Activated T-helper 1 cell treated with Interleukin-2 at 50 U/mL for 16 hours (primary cell): ENCODE data around the gene MAP2K5.

Experiments
- DNase-seq: peaks from one replicate; pipeline ENCODE4 v3.0.0-alpha.2; 2020; ENCODE audit warnings: low read depth

The MAP2K5 gene

DNA sequence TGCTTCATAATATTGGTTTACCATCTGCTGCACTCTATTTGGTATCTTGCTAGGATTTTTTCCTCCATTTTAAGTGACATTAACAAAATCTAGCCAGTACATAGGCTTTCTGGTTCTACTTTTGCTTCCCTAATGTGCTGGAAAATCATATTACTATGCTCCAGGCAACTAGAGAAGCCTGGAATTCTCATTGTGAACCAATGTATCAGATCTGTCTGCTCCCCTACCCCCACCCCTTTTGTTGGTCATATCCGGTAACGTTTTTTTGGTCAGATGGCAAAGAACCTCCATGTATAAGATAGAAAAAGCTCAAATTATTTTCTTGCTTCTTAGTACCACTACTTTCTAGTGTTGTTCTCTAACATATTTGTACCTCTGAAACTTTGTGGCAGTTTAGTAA lies 17.1 kb downstream of the MAP2K5 start:
- DNase-seq, result no peak

DNA sequence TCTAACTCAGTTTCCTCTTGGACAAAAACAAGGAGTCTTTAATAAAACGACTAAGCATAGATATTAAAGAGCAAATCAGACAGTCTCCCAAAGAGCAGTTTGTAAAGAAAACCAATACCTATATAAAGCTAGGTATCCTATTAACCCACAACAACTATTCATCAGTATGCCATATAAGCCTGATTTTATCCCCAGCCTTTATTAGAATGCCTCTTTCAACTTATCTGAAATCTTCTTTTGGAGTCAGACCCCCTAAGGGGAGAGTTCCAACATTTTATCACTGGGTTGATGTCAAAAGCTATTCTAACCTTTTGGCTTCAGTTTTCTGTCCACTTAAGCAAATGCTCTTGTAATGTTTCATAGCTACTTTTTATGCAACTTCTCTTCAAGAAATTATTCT lies 17.8 kb downstream of the MAP2K5 start:
- no peak for DNase-seq

DNA sequence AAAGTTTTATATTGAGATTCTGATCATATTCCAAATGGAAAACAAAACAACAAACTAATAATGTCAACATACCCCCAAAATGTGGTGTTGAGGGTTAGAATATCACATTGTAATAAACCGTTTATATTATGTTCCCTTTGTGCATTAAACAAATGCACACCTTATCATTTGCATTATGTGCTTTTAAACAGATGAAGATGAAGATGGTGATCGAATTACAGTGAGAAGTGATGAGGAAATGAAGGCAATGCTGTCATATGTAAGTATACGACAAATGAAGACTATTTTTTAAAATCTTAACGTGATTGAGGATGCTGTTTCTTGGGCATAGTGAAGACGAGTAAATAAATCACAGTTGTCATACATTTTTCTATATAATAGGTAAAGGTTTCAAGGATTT lies 20.6 kb downstream of the MAP2K5 start:
- no peak for DNase-seq

DNA sequence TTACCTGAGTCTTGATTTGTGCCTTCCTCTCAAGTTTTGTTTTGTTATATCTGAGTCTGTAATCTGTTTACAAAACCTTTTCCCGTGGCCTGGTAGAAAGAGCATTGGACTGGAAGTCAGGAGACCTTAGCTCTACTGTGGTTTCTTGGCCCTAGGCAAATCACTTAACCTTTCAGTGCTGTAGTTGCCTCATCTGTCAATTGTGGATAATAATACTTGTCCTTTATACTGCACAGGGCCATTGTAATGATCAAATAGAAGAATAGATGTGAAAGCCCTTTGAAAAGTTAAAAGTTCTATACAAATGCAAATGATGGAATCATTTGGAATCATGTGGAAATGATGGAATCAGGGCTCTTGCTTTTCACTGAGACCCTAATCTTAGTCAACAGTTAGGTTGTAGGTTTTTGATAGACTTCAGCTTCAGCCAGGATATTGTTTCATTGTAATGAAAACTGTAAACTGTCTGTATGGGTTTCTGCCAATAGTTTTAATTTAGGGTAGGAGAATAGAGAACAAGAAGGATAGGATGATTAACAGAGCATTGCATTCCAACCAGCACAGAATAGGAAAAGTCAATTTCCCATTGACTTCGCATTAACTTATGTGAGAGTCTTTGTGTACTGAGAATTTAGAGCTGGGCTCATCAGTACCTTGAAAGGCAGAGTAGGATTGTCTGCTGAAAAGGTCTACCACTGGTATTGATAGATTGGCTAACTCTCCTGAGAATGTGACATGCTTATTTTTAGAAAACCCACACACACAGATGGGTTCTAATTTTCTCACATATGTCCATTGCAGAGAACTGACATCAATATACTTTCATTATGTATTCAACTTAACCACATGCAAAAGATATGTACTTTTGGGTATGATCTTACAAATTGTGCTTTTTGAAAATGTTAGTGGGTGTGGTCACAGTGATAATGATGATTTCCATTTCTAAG lies 21.8 kb downstream of the MAP2K5 start:
- DNase-seq, result no peak

DNA sequence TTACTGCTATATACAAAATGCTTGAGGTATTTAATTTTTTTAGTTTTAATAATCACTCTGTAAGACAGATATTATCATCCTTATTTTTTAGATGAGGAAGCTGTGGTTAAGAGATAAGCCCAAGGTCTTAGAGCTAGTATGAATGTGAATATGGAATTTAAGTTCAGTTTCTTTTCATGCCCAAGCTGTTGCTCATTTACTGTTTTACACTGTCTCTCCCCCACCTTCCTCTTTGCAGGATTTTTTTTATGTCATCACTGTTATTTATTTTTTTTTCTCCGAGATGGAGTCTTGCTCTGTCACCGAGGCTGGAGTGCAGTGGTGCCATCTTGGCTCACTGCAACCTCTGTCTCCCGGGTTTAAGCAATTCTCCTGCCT lies 22.5 kb downstream of the MAP2K5 start:
- DNase-seq, result no peak

DNA sequence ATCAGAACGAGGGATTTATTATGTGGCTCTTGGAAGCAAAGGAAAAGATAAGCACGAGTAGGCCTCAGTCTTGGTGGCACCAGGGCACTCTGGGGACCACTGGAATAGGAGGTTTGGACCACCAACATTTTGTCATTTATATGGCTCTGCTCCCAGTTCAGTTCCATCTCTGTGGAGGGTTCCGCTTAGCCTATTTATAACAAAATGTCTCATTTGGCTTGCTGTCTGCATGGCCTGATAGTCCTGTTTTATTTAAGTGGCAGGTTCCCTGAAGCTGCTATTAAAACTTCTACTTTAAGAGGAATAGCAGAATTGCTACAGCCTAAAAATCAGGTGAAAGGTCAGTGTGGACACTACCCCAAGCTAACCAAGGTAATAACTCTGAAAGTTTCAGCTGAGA lies 27.2 kb downstream of the MAP2K5 start:
- no peak for DNase-seq

DNA sequence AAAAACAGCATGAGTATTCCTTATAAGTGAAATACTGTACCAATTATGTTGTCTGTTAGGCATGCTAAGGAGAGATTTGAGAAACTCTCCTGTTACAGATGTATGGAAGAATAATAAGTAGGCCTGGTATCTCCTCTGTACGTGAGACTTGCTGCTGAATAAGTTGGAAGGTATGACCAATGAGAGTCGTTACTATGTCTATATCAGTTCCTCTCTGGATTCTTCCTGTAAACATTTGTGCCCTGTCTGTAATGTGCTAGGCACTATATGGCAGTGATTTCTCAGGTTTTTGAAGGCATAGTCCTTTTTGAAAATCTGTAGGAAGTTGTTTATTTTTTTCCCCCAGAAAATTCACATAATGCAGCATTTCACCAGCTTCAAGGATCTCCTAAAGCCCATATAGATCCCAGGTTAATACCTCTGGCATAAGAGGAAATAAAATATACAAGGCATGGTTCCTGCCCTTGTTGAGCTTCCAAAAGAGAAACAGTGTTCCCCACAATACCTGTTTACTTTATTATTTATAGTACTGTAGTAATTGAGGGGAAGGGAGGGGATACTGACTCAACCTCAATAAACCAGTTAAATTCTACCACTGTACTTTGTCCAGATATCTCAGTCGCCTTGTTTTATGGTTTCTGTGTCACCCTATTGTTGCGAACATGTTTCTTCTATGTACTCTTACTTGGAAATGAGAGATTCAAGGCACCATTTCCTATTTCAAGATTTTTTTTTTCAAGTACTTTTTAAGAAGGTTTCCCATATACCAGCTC lies 28.6 kb downstream of the MAP2K5 start:
- DNase-seq, result no peak

DNA sequence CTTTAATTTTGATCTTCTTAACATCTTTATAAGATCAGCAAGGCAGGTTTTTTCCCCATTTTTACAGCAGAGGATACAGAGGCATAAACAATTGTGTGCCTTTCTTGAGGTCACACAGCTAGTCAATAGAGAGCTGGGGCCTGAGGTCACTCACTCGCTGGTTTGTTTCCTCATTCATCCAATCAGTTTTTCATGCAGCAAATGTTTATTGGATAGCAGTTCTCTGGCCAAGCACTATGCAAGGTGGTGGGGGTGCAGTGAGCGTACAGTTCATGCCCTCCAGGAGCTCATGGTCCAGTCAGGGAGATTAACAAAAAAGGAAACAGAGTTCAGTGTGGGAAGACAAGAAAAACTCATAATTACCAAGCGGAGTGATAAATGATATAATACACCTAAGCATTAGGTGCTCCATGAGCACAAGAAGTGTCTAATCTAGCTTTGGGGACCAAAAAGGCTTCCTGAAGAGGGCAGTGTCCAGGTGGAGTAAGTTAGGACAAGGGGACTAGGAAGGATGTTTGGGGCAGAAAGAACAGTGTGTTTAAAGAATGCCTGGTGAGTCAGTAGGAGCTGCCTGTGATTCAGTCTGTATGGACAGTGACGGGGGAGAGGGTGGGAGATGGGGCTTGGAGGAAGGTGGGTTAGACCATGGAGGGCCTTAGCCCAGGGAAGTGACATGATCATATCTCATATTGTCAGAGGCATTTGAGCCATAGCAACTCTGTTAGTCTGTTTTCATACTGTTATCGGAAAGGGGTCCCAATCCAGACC lies 29.3 kb downstream of the MAP2K5 start:
- DNase-seq, result no peak

DNA sequence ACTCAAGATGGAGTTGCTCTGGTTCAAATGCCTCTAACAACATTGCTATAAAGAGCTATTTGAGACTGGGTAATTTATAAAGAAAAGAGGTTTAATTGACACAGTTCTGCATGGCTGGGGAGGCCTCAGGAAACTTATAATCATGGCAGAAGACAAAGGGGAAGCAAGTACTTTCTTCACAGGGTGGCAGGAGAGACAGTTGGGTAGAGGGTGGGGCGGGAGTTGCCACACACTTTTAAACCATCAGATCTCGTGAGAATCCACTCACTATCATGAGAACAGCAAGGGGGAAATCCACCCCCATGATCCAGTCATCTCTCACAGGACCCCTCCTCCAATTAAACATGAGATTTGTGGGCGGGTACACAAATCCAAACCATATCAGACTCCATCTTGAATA lies 30.7 kb downstream of the MAP2K5 start:
- no peak for DNase-seq

DNA sequence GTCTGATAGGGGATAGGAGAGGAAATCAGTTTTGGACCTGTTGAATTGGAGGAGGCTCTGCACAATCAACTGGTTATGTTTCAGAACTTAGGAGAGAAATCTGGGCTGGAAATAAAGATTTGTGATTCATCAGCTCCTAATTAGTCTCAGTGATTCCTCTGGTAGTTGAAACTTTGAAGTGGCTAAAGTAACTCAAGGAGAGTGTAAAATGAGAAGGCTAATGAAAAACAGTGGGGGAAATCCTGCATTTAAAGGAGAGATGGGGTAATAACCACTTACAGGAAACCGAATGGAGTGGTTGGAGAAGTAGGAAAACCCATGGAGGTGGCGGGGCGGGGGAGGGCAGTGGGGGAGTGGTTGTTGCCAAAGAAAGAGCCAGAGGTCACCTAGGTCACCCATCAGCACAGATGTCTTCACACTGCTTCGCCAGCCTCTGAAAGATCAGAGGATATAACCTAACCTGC lies 32.6 kb downstream of the MAP2K5 start:
- DNase-seq, result no peak

DNA sequence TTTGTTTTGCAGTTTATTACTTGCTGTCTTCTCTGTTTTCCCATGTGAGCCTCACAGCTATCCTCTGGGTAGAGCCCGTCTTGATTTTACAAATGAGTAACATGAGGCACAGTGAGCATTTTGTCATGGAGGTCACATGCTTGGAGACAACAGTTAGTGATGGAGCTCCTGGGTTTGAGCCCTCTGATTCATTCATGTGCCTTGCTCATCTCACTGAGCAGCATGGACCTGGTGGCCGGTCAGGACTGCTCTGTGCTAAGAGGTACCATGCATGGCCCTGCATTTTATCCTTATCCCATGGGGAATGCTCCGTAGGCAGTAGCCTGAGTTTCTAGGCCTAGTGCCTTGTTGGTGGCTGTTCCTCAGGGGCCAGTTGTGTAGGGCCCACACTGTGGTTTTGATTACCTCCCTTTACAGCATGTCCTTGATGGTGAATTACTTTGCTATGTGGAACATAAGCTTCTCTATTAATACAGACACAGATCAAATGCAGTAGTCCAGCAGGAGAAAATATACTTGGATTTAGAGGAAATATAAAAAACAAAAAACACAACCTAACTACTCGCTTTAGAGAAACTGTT lies 35.6 kb downstream of the MAP2K5 start:
- DNase-seq, result no peak

DNA sequence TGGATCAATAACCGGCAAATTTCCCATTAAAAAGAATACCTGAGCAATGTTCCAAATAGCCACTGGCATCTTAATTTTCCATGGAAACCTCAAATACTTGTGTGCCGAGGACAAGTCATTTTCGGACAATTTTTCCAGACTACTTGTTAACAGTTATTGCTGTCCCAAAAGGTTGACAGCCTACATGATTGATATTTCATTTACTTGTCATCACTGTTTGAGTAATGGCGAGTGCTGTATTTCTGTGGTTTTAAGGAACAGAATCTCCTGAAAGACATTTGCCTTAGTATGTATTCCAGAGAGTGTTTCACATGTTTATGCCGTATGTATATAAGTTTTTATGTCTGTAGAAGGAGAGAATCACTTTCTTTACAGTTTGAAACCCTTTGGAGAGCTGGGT lies 36.7 kb downstream of the MAP2K5 start:
- no peak for DNase-seq

DNA sequence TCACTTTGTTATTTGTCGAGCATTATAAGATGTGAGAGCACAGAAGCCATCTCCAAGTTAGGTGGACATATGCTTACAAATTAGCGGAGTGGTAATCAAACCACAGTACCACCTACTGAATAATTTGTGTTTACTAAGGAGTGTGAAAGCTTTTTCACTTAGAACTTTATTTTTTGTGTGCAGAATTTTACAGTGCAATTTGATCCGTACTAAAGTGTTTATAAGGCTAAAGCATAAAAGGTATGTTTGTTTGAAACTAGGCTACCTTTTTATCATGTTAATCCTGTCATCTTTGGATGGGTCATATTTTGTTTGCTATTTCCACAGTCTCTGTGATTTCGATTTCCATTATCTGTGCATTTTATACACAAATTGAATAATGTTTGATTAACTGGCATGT lies 37.5 kb downstream of the MAP2K5 start:
- no peak for DNase-seq

DNA sequence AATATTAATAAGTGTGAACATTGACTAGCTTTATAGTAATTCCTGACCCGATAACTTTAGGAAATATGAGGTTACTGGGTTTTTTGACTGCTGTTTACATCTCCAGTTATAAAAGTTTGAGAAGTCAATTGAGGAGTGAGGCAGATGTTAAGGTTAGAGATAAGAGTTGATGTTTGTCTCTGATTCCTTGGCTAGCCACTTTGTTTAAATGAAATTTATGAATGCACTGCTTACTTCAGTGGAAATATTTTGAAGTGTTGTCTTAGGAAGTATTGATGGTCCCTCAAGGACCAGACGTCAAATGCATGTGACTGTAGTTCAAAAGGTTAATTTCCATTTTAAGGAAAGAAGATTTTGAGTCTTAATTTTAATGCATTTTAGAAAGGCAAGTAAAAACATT lies 41.7 kb downstream of the MAP2K5 start:
- DNase-seq, result no peak

DNA sequence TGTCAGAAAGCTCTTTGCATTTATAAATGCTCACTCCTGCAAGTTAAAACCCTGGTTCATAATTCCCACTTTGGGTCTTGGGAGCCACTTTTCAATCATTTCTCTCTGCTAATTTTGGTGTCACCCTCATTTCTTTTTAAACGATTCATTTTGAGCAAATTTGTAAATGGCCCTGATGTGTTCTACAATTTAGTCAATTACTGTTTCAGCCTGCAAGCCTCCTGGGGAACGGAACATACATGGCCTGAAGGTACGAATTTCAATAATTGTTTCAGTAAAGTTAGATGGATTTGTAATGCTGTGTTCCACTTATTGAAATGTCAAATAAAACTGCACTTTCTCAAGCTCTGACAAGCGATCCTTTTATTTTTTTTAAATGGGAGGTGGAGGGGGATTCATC lies 43.2 kb downstream of the MAP2K5 start:
- DNase-seq, result no peak

DNA sequence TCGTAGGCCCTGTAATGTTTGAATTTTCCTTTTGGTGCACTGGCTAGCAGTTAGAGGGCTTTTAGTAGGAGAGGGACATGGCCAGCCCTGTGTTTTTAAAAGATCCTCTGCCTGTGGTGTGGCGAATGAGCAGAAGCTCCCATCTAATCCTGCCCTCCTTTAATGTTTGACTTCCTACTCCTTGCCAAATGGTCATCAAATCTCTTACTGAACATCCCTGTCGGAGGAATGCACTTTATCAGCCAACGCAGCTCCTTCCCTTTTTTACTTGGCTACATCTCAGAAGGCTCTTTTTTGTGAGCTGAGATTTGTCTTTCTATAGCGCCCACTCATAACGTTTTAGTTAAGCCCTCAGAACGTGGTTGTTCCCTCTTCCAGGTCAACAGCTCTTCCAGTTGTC lies 44.8 kb downstream of the MAP2K5 start:
- DNase-seq, result no peak

DNA sequence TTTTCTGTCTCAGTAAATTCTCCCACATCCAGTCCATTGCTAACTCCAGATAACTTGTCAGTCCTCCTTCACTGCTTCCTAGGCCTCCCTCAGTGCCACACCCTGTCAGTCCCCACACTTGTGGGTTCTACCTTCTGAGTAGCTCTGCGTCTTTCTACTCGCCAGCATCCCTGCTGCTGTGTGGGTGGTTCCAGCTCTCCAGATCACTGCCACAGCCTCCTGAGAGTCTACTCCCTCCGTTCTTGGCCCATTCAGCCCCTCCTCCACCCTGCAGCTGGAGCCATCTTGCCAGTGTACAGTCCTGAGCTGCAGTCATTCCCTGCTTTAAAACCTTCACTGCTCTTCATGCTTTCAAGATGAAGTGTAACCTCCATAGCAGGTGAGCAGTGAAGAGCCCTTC lies 45.3 kb downstream of the MAP2K5 start:
- DNase-seq, result no peak

DNA sequence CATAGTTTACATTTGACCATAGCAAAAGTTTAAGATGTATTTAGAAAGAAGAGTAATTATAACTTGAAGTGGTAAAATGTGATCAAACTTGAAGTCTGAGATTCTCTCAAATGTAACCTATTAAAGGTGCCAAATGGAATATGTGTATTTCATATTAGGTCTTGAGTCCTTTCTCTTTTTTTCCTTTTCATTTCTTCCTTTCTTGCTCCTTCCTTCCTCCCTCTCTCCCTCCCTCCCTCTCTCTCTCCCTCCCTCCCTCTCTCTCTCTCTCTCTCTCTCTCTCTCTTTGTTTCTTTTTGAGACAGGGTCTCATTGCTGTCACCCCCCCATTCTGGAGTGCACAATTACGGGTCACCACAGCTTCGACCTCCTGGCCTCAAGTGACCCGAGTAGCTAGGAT lies 47.7 kb downstream of the MAP2K5 start:
- no peak for DNase-seq

DNA sequence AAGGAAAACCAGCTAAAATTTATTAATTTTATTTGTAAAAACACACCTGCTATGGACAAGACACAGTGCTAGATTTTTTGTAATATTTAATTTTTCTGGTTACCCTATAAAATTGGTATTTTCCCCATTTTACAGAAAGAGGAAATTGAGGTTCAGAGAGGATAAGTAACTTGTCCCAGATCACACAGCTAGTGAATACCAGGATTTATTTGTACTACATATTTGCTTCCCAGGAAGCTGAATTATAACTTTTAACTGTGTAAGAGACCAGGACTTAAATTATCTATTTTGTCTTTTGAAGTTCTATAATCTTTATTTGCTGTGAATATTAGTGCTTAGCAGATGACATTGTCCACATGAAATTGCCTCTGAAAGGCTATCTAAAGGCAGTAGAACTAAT lies 49.7 kb downstream of the MAP2K5 start:
- DNase-seq, result no peak

DNA sequence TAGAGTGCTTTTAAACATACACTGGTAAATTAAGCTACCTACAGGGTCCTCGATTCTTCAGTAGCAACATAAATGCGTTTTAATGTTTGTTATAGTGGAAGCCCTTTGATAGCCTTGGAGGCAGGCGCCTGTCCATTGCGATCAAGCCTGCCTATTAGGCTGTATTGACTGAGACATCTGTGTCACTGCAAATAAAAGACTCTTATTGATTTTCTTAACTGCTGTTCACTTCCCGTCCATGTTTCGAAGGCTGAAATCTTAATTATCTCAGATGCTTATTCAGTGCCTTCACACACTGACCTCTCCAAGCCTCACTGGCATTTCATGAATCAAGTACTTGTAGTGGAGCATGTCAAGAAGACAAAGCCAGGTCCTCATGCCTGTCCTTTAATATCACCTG lies 51.1 kb downstream of the MAP2K5 start:
- no peak for DNase-seq

DNA sequence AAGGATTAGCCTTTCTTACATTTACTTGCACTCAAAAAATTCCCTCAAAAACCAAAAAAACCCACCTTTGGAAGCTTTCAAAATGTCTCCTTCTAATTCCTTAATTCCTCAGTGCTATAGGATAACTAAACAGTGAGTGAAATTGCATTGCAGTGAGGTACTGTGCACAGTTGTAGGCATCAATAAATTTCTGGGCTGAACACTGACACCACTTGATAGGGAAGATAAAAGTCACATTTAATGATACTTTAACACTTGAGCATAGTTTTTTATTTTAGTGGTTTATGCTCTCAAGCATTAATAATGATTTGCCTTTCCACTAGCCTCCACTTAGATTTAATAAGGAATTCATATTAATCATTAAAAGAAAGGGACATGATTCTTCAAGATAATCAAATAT lies 52.3 kb downstream of the MAP2K5 start:
- DNase-seq, result no peak

DNA sequence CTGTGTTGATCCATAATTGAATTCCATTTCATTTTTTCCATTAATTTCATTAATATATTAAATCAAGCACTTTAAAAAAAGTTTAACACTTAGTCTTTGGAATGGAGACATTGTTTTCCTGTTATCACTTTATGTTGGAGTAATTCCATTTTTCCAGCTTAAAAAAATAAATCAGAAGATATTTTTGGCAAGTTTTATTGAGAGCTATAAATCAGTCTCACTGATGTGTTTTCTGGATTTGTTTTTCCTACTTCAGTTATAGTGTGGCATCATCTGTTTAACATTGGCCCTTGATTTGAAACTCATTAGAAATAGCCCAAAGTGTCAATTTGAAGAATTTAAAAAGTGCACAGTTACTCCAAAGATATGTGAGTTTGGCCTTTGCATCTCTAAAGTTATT lies 53.1 kb downstream of the MAP2K5 start:
- no peak for DNase-seq
